Measurements from ENCODE around the gene INPP5D. TPM values are rescaled to one million over a fixed set of nuclear protein-coding genes. Genes with fewer than 3 reads are reported as not detected.

Gene INPP5D
- 2.3 TPM for polyA plus RNA-seq (2013, experiment 1 of 4)
- polyA plus RNA-seq (2013, experiment 2 of 4), result 2.3 TPM
- 1.6 TPM for polyA plus RNA-seq (2013, experiment 3 of 4)
- polyA plus RNA-seq (2013, experiment 4 of 4), result 1.7 TPM

DNA sequence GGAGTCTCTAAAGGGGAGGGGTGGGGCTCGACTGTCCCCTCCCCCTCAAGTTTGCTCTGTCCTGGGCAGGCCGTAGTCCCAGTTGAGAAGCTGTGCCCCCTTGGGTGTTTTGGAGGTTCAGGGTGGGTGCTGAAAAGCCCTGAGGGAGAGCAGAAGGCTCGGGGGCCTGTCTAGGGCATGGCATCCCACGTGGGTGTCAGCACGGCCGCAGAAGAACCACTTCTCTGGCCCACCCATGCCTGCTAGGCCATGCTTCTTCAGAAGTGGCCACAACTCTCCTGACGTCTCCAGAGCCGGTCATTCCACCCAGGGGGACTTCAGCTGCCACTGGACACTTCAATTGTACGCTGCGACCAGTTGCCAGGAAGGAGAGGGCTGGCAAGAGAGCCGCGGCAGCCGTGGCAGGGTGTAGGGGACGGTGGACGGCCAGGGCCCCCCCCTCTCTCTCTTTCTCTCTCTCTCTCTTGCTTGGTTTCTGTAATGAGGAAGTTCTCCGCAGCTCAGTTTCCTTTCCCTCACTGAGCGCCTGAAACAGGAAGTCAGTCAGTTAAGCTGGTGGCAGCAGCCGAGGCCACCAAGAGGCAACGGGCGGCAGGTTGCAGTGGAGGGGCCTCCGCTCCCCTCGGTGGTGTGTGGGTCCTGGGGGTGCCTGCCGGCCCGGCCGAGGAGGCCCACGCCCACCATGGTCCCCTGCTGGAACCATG is at the start of gene INPP5D:
Gene INPP5D, plus strand, starts transcription at position 546 of the 704 bp plus-strand sequence. Its CDS starts 137 bp downstream, at position 683.
- Histone ChIP-seq H3K9me3 (ENCODE audit: control insufficient read depth, low read length) (no peaks in the 10 kb centered on the region), H3K4me1 (ENCODE audit: control insufficient read depth, insufficient read depth, low read length) (peaks cover 8% of the 10 kb centered on the region), H3K27ac (ENCODE audit: insufficient read depth, low read depth, low read length, poor library complexity, severe bottlenecking) (no peak within 1 kb of the TSS), H3K4me3 (ENCODE audit: insufficient read depth, low read depth, low read length) (no peak within 1 kb of the TSS), H3K36me3 (ENCODE audit: control insufficient read depth, insufficient read depth, low read length) (no peaks in the 10 kb centered on the region), H3K27me3 (ENCODE audit: control insufficient read depth, insufficient read depth, low read length, poor library complexity, severe bottlenecking) (no peaks in the 10 kb centered on the region)
- 88 to 90% methylated on average over 26 of the region's 26 CpGs for WGBS, 2 experiments

DNA sequence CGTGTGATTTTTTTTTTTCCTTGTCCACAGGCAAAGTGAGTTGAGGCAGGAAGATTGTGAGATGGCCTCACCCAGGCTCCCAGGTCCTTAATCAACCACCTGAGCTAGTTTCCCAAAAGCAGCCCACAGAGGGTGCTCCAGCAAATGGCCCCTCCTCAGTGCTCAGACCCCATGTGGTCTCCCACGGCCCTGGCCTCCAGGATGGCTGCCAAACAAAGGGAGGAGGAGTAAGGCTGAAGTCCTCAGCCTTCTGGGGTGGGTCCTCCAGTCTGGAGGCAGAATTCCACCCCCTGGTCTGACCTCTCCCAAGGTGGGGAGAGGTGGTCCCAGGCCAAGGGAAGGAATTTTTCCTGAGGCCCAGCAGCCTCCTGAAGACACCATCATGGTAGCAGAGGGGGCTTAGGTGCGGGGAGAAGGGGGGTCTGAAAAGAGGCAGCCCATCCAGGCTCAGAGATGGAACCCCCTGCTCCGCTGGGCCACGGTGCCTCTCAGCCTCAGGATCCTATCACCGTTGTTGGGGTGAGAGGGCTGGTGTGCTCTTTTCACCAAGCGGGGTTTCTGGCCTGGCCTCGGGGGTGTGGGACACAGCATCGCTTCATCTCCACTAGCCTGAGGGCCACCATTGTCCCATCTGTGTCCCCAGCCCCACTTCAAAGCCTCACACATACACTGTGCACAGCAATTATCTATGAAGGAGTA is 49.4 kb upstream of the INPP5D start:
- 93 to 96% methylated on average over 9 of the region's 9 CpGs for WGBS, 2 experiments

DNA sequence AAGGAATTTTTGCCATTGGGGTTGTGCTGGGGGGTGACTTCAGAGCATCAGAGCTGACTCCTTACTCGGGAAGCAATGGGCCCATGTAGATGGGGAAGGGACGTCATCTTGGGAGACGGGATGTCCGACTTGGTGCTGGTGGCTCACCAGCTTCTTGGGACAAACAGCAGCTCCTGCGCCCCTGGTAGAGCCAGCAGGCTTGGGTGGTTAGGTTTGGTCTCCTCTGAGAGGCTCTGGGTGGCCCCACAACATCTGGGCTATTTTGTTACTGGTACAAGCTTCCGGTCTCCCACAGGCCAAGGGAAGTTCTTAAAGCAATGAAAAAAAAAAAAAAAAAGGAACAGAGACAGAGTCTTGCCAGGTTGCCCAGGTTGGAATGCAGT is 48.9 kb upstream of the INPP5D start:
- H3K27ac ChIP-seq (ENCODE audit: insufficient read depth, low read depth, low read length, poor library complexity, severe bottlenecking), result no peak overlapping the region
- H3K9me3 ChIP-seq (ENCODE audit: control insufficient read depth, low read length), result no peaks in the 10 kb centered on the region
- no peaks in the 10 kb centered on the region for H3K27me3 ChIP-seq (ENCODE audit: control insufficient read depth, insufficient read depth, low read length, poor library complexity, severe bottlenecking)
- no peaks in the 10 kb centered on the region for H3K36me3 ChIP-seq (ENCODE audit: control insufficient read depth, insufficient read depth, low read length)
- WGBS, 2 experiments, result 94 to 95% methylated on average over 6 of the region's 6 CpGs
- no peaks in the 10 kb centered on the region for H3K4me1 ChIP-seq (ENCODE audit: control insufficient read depth, insufficient read depth, low read length)
- H3K4me3 ChIP-seq (ENCODE audit: insufficient read depth, low read depth, low read length), result no peak overlapping the region

More for the DNA sequence above, 49.4 kb upstream of the INPP5D start:
- Histone ChIP-seq H3K4me3 (ENCODE audit: insufficient read depth, low read depth, low read length) (no peak overlapping the region), H3K4me1 (ENCODE audit: control insufficient read depth, insufficient read depth, low read length) (no peaks in the 10 kb centered on the region), H3K36me3 (ENCODE audit: control insufficient read depth, insufficient read depth, low read length) (no peaks in the 10 kb centered on the region), H3K27ac (ENCODE audit: insufficient read depth, low read depth, low read length, poor library complexity, severe bottlenecking) (no peak overlapping the region), H3K27me3 (ENCODE audit: control insufficient read depth, insufficient read depth, low read length, poor library complexity, severe bottlenecking) (no peaks in the 10 kb centered on the region), H3K9me3 (ENCODE audit: control insufficient read depth, low read length) (no peaks in the 10 kb centered on the region)

DNA sequence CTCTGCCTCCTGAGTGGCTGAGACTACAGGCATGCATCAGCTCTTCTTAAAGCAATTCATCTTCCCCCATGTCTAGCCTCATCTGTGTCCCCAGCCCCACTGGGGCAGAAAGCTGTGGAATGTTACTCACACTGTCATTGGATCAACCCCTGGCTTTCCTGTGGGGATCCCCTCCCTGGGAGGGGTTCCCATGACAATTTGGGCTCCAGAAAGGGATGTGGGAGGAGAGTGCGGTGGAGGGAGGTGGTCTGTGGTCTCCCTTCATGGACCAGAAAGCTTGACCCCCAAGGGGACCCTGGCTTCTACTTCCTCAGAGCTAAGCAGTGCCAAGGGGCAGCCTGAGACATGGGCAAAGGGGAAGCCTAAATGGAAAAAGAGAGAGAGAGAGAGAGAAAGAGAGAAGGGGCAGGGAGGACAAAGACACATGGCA is 48.4 kb upstream of the INPP5D start:
- Histone ChIP-seq H3K27ac (ENCODE audit: insufficient read depth, low read depth, low read length, poor library complexity, severe bottlenecking) (no peak overlapping the region), H3K36me3 (ENCODE audit: control insufficient read depth, insufficient read depth, low read length) (no peaks in the 10 kb centered on the region), H3K27me3 (ENCODE audit: control insufficient read depth, insufficient read depth, low read length, poor library complexity, severe bottlenecking) (no peaks in the 10 kb centered on the region), H3K4me3 (ENCODE audit: insufficient read depth, low read depth, low read length) (no peak overlapping the region), H3K4me1 (ENCODE audit: control insufficient read depth, insufficient read depth, low read length) (no peaks in the 10 kb centered on the region), H3K9me3 (ENCODE audit: control insufficient read depth, low read length) (no peaks in the 10 kb centered on the region)
- 96 to 100% methylated on average over 1 of the region's 1 CpG for WGBS, 2 experiments

DNA sequence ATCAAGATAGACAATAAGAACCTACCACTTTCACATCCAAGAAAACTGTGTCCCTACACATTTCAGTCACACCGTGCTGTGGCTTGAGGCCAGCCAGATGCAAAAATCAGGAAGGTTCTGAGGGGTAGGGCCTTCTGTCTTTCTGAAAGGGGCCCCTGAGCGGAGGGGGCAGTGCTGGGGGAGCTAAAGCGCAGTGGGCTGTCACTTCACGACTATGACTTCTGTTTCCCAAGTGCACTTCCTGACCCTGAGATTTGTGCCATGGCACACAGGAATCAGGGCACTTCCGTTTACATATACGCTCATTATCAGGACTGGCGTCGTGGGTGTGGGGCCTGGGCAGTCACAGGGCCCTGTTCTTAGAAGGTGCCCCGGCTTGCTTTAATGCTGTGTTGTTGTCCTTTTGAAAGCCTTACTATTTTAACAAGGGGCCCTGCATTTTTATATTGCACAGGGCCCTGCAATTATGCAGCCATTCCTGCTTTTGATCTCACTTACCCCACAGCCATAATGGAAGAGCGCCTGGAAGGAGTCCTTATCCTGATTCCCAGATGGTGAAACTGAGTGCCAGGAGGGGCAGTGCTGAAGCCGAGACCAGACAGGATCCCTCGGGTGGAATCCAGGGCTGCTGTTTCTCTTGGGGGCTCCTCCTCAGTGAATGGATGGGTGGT is 47.7 kb upstream of the INPP5D start:
- WGBS, 2 experiments, result 91 to 92% methylated on average over 12 of the region's 12 CpGs
- no peak overlapping the region for H3K4me3 ChIP-seq (ENCODE audit: insufficient read depth, low read depth, low read length)
- no peaks in the 10 kb centered on the region for H3K4me1 ChIP-seq (ENCODE audit: control insufficient read depth, insufficient read depth, low read length)
- H3K36me3 ChIP-seq (ENCODE audit: control insufficient read depth, insufficient read depth, low read length), result no peaks in the 10 kb centered on the region
- H3K27ac ChIP-seq (ENCODE audit: insufficient read depth, low read depth, low read length, poor library complexity, severe bottlenecking), result no peak overlapping the region
- H3K27me3 ChIP-seq (ENCODE audit: control insufficient read depth, insufficient read depth, low read length, poor library complexity, severe bottlenecking), result no peaks in the 10 kb centered on the region
- no peaks in the 10 kb centered on the region for H3K9me3 ChIP-seq (ENCODE audit: control insufficient read depth, low read length)

DNA sequence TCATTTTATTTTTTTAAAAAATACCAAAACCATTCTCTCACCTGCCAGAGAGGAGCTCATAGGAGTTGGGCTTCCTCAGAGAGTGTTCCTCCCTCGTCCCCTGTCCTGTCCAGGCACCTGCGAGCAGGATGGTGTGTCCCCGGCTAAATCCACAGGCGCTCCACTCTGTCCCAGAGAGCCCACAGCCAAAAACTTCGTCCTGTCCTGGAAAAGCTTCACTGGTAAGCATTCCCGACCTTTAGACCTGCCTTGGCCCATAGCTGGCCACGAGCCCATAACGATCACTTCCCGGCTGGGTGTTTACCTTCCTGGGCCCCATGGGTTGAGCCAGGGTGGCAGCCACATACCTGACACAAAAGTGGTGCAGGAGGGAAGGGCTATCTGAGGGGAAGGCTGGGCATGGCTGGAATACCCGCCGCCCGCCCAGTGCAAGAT is 47.1 kb upstream of the INPP5D start, which contains the start of gene NGEF:
Gene NGEF, minus strand, starts transcription at position 230 of the 435 bp plus-strand sequence. CDS start 38,366 bp downstream, outside the sequence.
- Histone ChIP-seq H3K4me1 (ENCODE audit: control insufficient read depth, insufficient read depth, low read length) (no peaks in the 10 kb centered on the region), H3K27me3 (ENCODE audit: control insufficient read depth, insufficient read depth, low read length, poor library complexity, severe bottlenecking) (no peaks in the 10 kb centered on the region), H3K4me3 (ENCODE audit: insufficient read depth, low read depth, low read length) (no peak within 1 kb of the TSS), H3K36me3 (ENCODE audit: control insufficient read depth, insufficient read depth, low read length) (no peaks in the 10 kb centered on the region), H3K27ac (ENCODE audit: insufficient read depth, low read depth, low read length, poor library complexity, severe bottlenecking) (no peak within 1 kb of the TSS), H3K9me3 (ENCODE audit: control insufficient read depth, low read length) (no peaks in the 10 kb centered on the region)
- 95% methylated on average over 12 of the region's 12 CpGs for WGBS, 2 experiments

DNA sequence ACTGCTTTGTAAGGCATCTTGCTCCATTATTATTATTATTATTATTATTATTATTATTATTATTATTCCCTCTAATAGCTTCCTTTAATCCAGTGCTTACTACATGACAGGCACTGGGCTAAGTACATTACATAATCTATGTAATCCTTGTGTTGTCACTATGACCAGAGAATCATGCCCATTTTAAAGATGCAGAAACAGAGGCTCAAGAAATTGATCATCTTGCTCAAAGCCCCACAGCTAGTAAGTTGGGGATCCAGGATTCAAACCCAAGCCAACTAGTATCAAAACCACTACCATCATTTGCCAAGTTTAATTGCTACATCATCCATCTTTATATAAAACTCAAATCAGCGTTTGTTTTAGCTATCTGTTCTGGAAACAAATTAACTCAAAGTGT is 46.5 kb upstream of the INPP5D start:
- no peaks in the 10 kb centered on the region for H3K4me1 ChIP-seq (ENCODE audit: control insufficient read depth, insufficient read depth, low read length)
- no peaks in the 10 kb centered on the region for H3K9me3 ChIP-seq (ENCODE audit: control insufficient read depth, low read length)
- no peaks in the 10 kb centered on the region for H3K27me3 ChIP-seq (ENCODE audit: control insufficient read depth, insufficient read depth, low read length, poor library complexity, severe bottlenecking)
- H3K4me3 ChIP-seq (ENCODE audit: insufficient read depth, low read depth, low read length), result no peak overlapping the region
- no peak overlapping the region for H3K27ac ChIP-seq (ENCODE audit: insufficient read depth, low read depth, low read length, poor library complexity, severe bottlenecking)
- no peaks in the 10 kb centered on the region for H3K36me3 ChIP-seq (ENCODE audit: control insufficient read depth, insufficient read depth, low read length)
- 96 to 100% methylated on average over 1 of the region's 1 CpG for WGBS, 2 experiments

DNA sequence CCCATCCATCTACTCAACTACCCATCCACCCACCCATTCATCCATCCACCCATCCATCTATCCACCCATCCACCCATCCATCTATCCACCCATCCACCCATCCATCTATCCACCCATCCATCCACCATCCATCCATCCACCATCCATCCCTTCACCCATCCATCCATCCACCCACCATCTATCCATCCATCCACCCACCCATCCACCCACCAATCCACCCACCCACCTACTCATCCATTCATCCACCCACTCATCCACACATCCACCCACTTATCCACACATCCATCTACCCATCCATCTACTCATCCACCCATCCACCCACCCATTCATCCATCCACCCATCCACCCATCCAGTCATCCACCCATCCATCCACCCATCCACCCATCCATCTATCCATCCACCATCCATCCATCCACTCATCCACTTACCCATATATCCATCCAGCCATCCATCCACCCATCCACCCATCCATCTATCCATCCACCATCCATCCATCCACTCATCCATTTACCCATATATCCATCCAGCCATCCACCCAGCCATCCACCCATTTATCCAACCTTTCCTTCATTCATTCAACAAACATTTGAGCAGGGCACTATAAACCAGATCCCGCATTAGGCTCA is 45.0 kb upstream of the INPP5D start:
- no peaks in the 10 kb centered on the region for H3K4me1 ChIP-seq (ENCODE audit: control insufficient read depth, insufficient read depth, low read length)
- H3K27ac ChIP-seq (ENCODE audit: insufficient read depth, low read depth, low read length, poor library complexity, severe bottlenecking), result no peak overlapping the region
- H3K4me3 ChIP-seq (ENCODE audit: insufficient read depth, low read depth, low read length), result no peak overlapping the region
- H3K27me3 ChIP-seq (ENCODE audit: control insufficient read depth, insufficient read depth, low read length, poor library complexity, severe bottlenecking), result no peaks in the 10 kb centered on the region
- H3K9me3 ChIP-seq (ENCODE audit: control insufficient read depth, low read length), result no peaks in the 10 kb centered on the region
- no peaks in the 10 kb centered on the region for H3K36me3 ChIP-seq (ENCODE audit: control insufficient read depth, insufficient read depth, low read length)
- 98 to 100% methylated on average over 1 of the region's 1 CpG for WGBS, 2 experiments

DNA sequence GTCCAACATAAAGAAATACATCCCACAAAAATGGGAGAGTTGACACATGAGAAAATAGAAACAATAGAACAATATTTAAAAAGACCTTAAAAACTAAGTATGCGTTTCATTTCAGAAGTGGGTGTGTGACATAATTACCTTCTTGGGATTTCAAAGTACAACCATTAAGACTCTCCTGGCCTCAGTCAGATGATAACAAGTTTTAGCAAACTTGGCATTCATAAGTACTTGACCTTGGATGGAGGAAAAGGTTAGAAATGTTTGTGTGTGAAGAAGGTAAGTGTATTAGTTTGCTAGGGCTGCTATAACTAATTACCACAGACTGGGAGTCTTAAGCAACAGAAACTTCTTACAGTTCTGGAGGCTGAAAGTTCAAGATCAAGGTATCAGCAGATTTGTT is 42.2 kb upstream of the INPP5D start:
- H3K27me3 ChIP-seq (ENCODE audit: control insufficient read depth, insufficient read depth, low read length, poor library complexity, severe bottlenecking), result no peaks in the 10 kb centered on the region
- no peak overlapping the region for H3K27ac ChIP-seq (ENCODE audit: insufficient read depth, low read depth, low read length, poor library complexity, severe bottlenecking)
- no peaks in the 10 kb centered on the region for H3K4me1 ChIP-seq (ENCODE audit: control insufficient read depth, insufficient read depth, low read length)
- no peaks in the 10 kb centered on the region for H3K36me3 ChIP-seq (ENCODE audit: control insufficient read depth, insufficient read depth, low read length)
- H3K4me3 ChIP-seq (ENCODE audit: insufficient read depth, low read depth, low read length), result no peak overlapping the region
- no peaks in the 10 kb centered on the region for H3K9me3 ChIP-seq (ENCODE audit: control insufficient read depth, low read length)
- WGBS, 2 experiments, result 100% methylated on average over 1 of the region's 1 CpG

Measured in ectodermal cell (in vitro differentiated cells).